ENCODE measurements around the gene UBE2Q2.
"Not testable (repeated sequence)": the region's sequence is repeated elsewhere in the genome, so short reads cannot be mapped to it uniquely, and the experiment has no call there.

The UBE2Q2 gene

GRCh38 chr15:75842722-75843677 lies at the start of gene UBE2Q2:
Gene UBE2Q2, plus strand, starts transcription at chr15:75843447. Its CDS starts 220 bp downstream, at chr15:75843667.
- DNase-seq, result peak; percentile 67

GRCh38 chr15:75796321-75796720 lies 46.9 kb upstream of the UBE2Q2 start:
- DNase-seq, result no peak

- not testable (repeated sequence) for DNase-seq
Measured at GRCh38 chr15:75797146-75797545, 46.1 kb upstream of the UBE2Q2 start.

GRCh38 chr15:75799190-75799589 lies 44.1 kb upstream of the UBE2Q2 start:
- DNase-seq, result no peak

- not testable (repeated sequence) for DNase-seq
Measured at GRCh38 chr15:75800409-75800808, 42.8 kb upstream of the UBE2Q2 start.

- DNase-seq, result peak; percentile 63
Measured at GRCh38 chr15:75801859-75802593, 41.2 kb upstream of the UBE2Q2 start.

GRCh38 chr15:75807486-75807885 lies 35.8 kb upstream of the UBE2Q2 start:
- not testable (repeated sequence) for DNase-seq

GRCh38 chr15:75808009-75808408 lies 35.2 kb upstream of the UBE2Q2 start:
- not testable (repeated sequence) for DNase-seq

GRCh38 chr15:75808563-75808962 lies 34.7 kb upstream of the UBE2Q2 start:
- DNase-seq, result no peak

- no peak for DNase-seq
Measured at GRCh38 chr15:75809986-75810750, 33.1 kb upstream of the UBE2Q2 start.

GRCh38 chr15:75810874-75811498 lies 32.3 kb upstream of the UBE2Q2 start:
- DNase-seq, result no peak

- DNase-seq, result no peak
Measured at GRCh38 chr15:75811626-75812025, 31.6 kb upstream of the UBE2Q2 start.

- DNase-seq, result no peak
Measured at GRCh38 chr15:75814794-75815193, 28.5 kb upstream of the UBE2Q2 start.

- no peak for DNase-seq
Measured at GRCh38 chr15:75815811-75816719, 27.2 kb upstream of the UBE2Q2 start.

- no peak for DNase-seq
Measured at GRCh38 chr15:75817138-75817935, 25.9 kb upstream of the UBE2Q2 start.

- DNase-seq, result no peak
Measured at GRCh38 chr15:75820206-75820605, 23.0 kb upstream of the UBE2Q2 start.

- no peak for DNase-seq
Measured at GRCh38 chr15:75821786-75822345, 21.4 kb upstream of the UBE2Q2 start.

- no peak for DNase-seq
Measured at GRCh38 chr15:75822685-75823278, 20.5 kb upstream of the UBE2Q2 start.

- DNase-seq, result no peak
Measured at GRCh38 chr15:75823860-75824613, 19.2 kb upstream of the UBE2Q2 start.

Measured in activated effector memory CD4-positive, alpha-beta T cell treated with Interleukin-2 at 50 U/mL for 16 hours (primary cell).